ENCODE data around the gene SLC47A2.

- TF ChIP-seq CTCF (conservative IDR thresholded peaks at IDR 0.05; ENCODE audit: low read length) (no peak), EZH2phosphoT487 (IDR thresholded peaks at IDR 0.05; ENCODE audit: borderline replicate concordance, low read depth, low read length) (no peak)
Measured at GRCh38 chr17:19720210-19720475, 3.8 kb upstream of the SLC47A2 start.

All from OCI-LY7 (cell line).